NCI-H1105 treated with DMSO at 0.1 percent for 48 hours (cell line): ENCODE results near the gene FALEC.

Experiments used
- DNase-seq: peaks from one replicate; lab custom pipeline; 2025; lab: John Stamatoyannopoulos, UW

Gene FALEC

DNA sequence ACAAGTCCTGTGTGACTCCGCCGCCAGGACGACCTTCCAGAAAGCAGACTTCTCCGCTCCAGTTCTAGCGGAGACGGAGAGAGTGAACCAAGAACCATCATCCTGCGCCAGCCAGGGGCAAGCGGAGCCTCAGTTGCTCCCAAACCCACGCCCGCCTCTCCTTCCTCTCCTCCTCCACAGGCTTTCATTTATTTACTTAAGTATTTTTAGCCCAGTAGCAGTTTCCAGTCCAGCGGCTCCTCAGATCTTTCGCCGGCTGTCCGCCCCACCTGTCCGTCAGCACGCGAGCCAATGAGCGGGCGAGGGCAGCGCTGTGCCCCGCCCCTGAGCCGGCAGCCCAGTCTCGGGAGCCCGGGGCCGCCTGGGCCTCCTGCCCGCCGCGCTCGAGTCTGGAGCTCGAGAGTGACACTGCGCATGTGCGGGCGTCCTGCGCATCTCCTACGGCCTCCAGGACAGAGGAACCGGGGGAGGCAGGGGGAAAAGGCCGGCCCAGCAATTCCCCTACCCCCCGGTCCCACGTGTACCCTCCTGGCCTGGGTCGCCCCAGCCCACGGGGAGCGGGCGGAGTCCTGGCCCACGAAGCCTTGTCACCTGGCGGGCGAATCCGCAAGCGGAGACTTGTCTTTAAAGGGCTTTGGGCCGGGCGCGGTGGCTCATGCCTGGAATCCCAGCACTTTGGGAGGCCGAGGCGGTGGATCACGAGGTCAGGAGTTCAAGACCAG, at the start of gene FALEC:
Gene FALEC (plus strand): TSS at position 425 of the 722 bp plus-strand sequence.
- DNase-seq: peak; percentile 96

DNA sequence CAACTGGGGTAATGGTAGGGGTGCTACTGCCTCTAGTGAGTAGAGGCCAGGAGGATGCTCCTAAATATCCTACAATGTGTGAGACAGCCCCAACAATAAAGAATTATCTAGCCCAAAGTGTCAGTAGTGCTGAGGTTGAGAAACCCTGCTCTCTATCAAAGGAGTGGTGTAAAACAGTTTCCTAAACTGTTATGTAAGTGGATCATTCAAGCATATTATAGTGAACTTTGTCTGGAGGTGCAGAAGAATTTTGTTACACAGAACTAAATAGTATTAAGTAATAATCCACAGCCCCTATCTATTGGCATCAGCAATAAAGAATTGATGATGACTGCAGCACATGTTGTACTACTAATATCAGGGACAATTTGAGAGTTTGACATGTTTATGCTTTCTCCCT, 48.6 kb upstream of the FALEC start:
- no peak for DNase-seq

DNA sequence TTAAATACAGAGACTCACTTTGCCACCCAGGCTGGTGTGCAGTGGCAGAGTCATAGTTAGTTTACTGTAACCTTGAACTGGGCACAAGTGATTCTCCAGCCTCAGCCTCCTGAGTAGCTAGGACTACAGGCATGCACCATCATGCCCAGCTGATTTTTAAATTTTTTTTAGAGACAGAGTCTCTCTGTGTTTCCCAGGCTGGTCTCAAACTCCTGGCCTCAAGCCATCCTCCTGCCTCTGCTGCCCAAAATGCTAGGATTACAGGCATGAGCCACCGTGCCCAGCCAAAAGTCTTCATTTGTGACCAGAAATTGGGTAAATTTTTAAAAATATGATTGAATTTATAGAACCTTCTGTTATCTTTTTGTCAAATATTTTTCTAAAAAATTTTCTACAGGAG, 46.3 kb upstream of the FALEC start:
- DNase-seq: no peak

DNA sequence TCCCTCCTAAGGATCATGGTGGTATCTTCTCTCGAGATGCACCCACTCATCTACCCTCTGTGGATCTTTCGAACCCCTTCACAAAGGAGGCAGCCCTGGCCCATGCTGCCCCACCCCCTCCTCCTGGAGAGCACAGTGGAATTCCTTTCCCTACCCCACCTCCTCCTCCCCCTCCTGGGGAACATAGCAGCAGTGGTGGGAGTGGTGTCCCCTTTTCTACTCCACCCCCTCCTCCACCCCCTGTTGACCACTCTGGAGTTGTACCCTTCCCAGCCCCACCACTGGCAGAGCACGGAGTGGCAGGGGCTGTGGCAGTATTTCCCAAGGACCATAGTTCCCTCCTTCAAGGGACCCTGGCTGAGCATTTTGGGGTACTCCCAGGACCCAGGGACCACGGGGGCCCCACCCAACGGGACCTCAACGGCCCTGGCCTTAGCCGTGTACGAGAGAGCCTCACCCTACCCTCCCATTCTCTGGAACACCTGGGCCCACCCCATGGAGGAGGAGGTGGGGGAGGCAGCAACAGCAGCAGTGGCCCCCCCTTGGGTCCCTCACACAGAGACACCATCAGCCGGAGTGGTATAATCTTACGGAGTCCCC, 42.9 kb upstream of the FALEC start:
- no peak for DNase-seq

- DNase-seq: no peak
Measured at GRCh38 chr1:150473659-150474058, 41.9 kb upstream of the FALEC start.

- no peak for DNase-seq
Measured at GRCh38 chr1:150474869-150475268, 40.7 kb upstream of the FALEC start.

DNA sequence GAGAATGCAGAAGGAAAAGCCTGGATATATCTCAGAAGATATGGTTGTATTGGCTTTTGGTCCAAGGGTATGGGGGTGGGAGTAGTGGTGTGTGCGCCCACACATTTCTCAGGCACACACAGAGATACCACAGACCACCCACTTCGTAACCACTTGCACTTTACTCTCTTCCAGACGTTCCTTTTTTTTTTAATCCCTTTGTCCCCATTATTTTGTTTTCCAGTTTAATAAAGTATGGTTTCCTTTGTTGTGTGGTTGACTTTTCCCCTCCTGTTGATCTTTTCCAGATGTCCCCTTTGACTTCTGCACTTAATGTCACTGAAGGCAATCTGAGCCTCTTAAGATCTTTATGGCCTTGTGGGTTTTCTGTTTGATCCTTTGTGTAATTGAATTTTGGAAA, 38.8 kb upstream of the FALEC start:
- no peak for DNase-seq

GRCh38 chr1:150477320-150477719, 38.2 kb upstream of the FALEC start:
- no peak for DNase-seq

- no peak for DNase-seq
Measured at GRCh38 chr1:150477733-150478132, 37.8 kb upstream of the FALEC start.

GRCh38 chr1:150479370-150479769, 36.2 kb upstream of the FALEC start:
- no peak for DNase-seq

- DNase-seq: no peak
Measured at GRCh38 chr1:150479927-150480352, 35.6 kb upstream of the FALEC start.

GRCh38 chr1:150484431-150484830, 31.1 kb upstream of the FALEC start:
- no peak for DNase-seq

DNA sequence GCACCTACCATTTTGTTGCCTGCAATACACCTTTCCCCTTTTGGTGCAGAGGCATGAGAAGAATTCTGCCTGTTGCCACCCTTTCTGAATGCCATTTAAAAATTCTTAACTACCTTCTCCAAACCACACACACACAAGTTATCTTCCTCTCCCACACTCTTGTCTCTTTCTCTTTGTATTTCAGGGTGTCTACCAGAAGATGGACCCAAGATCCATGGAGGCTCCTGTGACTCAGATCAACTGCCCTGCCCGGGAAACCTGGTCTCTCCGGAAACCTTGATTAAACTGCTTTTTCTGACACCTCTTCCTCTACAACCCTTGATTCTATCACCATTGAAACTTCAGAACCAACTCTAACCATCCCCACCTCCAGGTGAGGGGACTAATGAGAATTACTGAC, 30.7 kb upstream of the FALEC start:
- no peak for DNase-seq

DNA sequence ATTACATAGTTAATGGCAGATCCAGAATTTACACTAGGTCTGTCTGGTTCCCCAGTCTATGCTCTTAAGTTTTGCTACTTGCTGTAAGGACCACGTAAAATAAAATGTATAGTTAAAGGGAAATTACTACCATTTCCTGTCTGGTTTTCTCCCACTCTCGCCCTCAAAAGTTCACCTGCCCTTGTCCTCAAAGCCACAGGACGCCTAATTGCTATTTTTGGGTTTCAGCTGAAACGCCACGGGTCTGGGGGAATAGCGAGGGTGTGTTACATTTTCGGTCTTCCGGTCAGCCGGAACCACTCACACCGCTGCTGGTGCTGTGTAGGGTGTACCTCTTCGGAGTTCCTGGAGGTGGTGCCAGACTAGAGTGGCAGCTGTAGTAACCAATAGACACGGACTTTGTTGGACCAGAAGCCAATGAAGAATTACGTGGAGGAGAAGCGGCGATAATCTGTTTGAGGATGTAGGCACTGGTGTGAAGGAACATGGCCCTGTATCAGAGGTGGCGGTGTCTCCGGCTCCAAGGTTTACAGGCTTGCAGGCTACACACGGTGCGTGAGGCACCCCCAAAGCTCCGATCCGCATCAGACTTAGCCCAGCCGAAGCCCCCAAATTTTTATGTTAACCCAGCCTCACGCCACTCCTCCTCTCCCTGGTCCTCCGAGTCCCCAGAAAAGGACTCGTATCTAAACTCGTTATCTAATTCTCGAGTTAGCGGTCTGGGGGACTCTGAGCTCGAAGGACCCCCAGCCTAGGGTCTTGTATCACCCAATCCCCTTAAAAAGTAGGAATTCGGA, 28.4 kb upstream of the FALEC start, which contains the start of gene TARS2:
Gene TARS2 (plus strand): TSS at position 454 of the 797 bp plus-strand sequence. CDS start 32 bp downstream, at position 486.
- peak; percentile 99 for DNase-seq

DNA sequence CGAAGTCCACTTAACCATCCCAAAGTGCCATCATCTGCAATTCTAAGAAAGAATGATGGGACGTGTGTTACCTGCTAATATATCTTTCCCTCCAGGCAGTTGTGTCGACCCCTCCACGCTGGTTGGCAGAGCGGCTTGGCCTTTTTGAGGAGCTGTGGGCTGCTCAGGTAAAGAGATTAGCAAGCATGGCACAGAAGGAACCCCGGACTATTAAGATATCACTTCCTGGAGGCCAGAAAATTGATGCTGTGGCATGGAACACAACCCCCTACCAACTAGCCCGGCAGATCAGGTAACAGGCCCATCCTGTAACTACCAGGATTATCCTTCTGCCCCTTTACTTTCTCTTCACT, 27.8 kb upstream of the FALEC start:
- no peak for DNase-seq

GRCh38 chr1:150493175-150493574, 22.4 kb upstream of the FALEC start:
- DNase-seq: no peak

GRCh38 chr1:150498342-150498741, 17.2 kb upstream of the FALEC start:
- no peak for DNase-seq

- DNase-seq: no peak
Measured at GRCh38 chr1:150505431-150505830, 10.1 kb upstream of the FALEC start.

- no peak for DNase-seq
Measured at GRCh38 chr1:150507912-150508864, 7.4 kb upstream of the FALEC start, which contains the start of gene ECM1. Gene ECM1 (plus strand): TSS chr1:150508109. CDS start chr1:150508210, 101 bp downstream.

GRCh38 chr1:150508982-150509381, 6.6 kb upstream of the FALEC start:
- DNase-seq: no peak

DNA sequence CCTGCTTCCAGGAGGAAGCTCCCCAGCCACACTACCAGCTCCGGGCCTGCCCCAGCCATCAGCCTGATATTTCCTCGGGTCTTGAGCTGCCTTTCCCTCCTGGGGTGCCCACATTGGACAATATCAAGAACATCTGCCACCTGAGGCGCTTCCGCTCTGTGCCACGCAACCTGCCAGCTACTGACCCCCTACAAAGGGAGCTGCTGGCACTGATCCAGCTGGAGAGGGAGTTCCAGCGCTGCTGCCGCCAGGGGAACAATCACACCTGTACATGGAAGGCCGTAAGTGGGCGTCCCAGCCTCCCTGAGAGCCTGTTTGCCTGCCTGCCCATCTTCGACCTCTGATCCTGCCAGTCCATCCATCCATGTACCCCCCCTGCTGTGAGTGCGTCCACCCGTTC, 4.0 kb upstream of the FALEC start:
- DNase-seq: peak; percentile 87
